Mucosa of descending colon (tissue), 3 donors: Measurements from ENCODE around the gene TCOF1. TPM values are rescaled to one million over a fixed set of nuclear protein-coding genes. Genes with fewer than 3 reads are reported as not detected.

ENCODE experiments used
- ATAC-seq: fragments of 200-7000 bp; cut with Tn5 transposase; one replicate; pipeline ENCODE4 v1.9.1; 2020; ENCODE audit warnings: mild to moderate bottlenecking, moderate library complexity
- DNase-seq, 3 donors: peaks; one replicate each; pipeline ENCODE4 v3.0.0-alpha.2; 2020
- H3K36me3 ChIP-seq: fragments of 200-600 bp; one replicate; pipeline ENCODE4 v1.8.0; 2021; ENCODE audit warnings: low read depth, mild to moderate bottlenecking
- H3K4me1 ChIP-seq: fragments of 200-600 bp; one replicate; pipeline ENCODE4 v1.8.0; 2021; ENCODE audit warnings: low read depth, mild to moderate bottlenecking
- H3K4me3 ChIP-seq: fragments of 200-600 bp; one replicate; pipeline ENCODE4 v1.8.0; 2021; ENCODE audit warnings: mild to moderate bottlenecking
- H3K9me3 ChIP-seq: fragments of 200-600 bp; one replicate; pipeline ENCODE4 v1.8.0; 2021; ENCODE audit warnings: mild to moderate bottlenecking
- CTCF ChIP-seq: fragments of 200-600 bp; IDR thresholded peaks from one replicate; pipeline ENCODE4 v1.8.0; 2022; ENCODE audit warnings: antibody characterized with exemption, mild to moderate bottlenecking
- intact Hi-C, 2 donors: fragments of 100-400 bp; cut with DNase I in 1 of 2; cut with micrococcal nuclease in 1 of 2; formaldehyde crosslinking; loops; one replicate each; pipeline versions ENCODE4 v1.11.0 to v1.11.1; 2022; cut with DNase I, micrococcal nuclease
- total RNA-seq, 3 donors: library from RNA; stranded (reverse); fragmentation: NEBNext Ultra II Directional in 2 of 3; extraction: Animal tissue kit (Norgen Biotek cat#: 25700) in 2 of 3; gene quantifications; one replicate each; pipeline versions ENCODE4 v1.2.1 to v1.2.4, GENCODE V29; 2021 to 2023
- donor health status: DM: no; HTN: no; CAD: no; lungs with moderate emphysema.
- donor health status: DM: no; HTN: no; CAD: no.
- donor health status: DM: no; HTN: yes; CAD: no.

TCOF1 gene
- total RNA-seq, 3 donors from 2014 or later, result 17.3 to 36.2 (median 26.0) TPM

DNA sequence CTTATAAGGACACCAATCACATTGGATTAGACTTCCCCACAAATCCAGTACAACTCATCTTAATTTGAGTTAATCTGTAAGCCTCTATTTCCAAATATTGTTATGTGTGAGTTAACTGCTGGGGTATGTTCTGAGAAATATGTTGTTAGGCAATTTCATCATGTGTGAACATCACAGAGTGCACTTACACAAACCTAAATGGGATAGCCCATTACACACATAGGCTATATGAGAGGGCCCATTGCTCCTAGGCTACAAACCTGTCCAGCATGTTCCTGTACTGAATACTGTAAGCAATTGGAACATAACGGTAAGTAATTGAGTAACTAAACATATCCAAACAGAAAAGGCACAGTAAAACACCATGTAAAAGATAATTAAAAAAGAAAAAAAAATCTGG lies 35.7 kb upstream of the TCOF1 start:
- Histone ChIP-seq H3K9me3 (no peaks in the 10 kb centered on the region), H3K4me1 (no peaks in the 10 kb centered on the region), H3K36me3 (no peaks in the 10 kb centered on the region), H3K4me3 (no peak overlapping the region)
- DNase-seq (no peak), ATAC-seq (no peak)
- intact Hi-C loops, result no loop called here
- no peak for TF ChIP-seq CTCF

GRCh38 chr5:150322202-150322601 lies 35.3 kb upstream of the TCOF1 start:
- Histone ChIP-seq H3K9me3 (no peaks in the 10 kb centered on the region), H3K4me3 (no peak overlapping the region), H3K4me1 (no peaks in the 10 kb centered on the region), H3K36me3 (no peaks in the 10 kb centered on the region)
- TF ChIP-seq CTCF, result no peak
- intact Hi-C loops, result no loop called here
- no peak for DNase-seq
- no peak for ATAC-seq

DNA sequence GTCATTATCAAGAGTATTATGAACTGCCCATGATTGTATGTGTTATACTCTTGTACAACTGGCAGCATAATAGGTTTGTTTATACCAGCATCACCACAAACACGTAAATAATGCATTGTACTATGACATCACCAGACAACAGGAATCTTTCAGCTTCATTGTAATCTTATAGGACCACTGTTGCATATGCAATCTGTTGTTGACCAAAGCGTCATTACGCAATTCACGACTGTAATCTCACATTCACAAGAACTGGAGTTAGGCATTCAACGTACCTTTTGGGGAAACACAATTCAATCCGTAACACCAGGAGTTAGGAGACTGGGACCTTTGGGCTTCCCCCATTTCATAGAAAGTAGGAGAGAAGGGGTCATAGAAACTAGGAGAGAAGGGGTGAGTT lies 34.4 kb upstream of the TCOF1 start:
- H3K4me3 ChIP-seq, result no peak overlapping the region
- no peak for ATAC-seq
- intact Hi-C loops, result no loop called here

GRCh38 chr5:150323819-150324218 lies 33.7 kb upstream of the TCOF1 start:
- no peaks in the 10 kb centered on the region for H3K36me3 ChIP-seq
- H3K4me1 ChIP-seq, result no peaks in the 10 kb centered on the region
- DNase-seq (no peak), ATAC-seq (no peak)
- no peak overlapping the region for H3K4me3 ChIP-seq
- no peak for TF ChIP-seq CTCF
- intact Hi-C loops, result no loop called here
- no peaks in the 10 kb centered on the region for H3K9me3 ChIP-seq

More for the DNA sequence above, 34.4 kb upstream of the TCOF1 start:
- no peaks in the 10 kb centered on the region for H3K4me1 ChIP-seq
- DNase-seq, result no peak
- no peak for TF ChIP-seq CTCF
- H3K9me3 ChIP-seq, result no peaks in the 10 kb centered on the region
- no peaks in the 10 kb centered on the region for H3K36me3 ChIP-seq

GRCh38 chr5:150325426-150325825 lies 32.1 kb upstream of the TCOF1 start:
- ATAC-seq (no peak), DNase-seq (no peak)
- intact Hi-C loops, result no loop called here
- Histone ChIP-seq H3K36me3 (no peaks in the 10 kb centered on the region), H3K9me3 (no peaks in the 10 kb centered on the region), H3K4me1 (no peaks in the 10 kb centered on the region), H3K4me3 (no peak overlapping the region)
- no peak for TF ChIP-seq CTCF

GRCh38 chr5:150326707-150327106 lies 30.8 kb upstream of the TCOF1 start:
- DNase-seq (no peak), ATAC-seq (no peak)
- Histone ChIP-seq H3K4me1 (no peaks in the 10 kb centered on the region), H3K4me3 (no peak overlapping the region), H3K9me3 (no peaks in the 10 kb centered on the region), H3K36me3 (no peaks in the 10 kb centered on the region)
- intact Hi-C loops, result no loop called here
- TF ChIP-seq CTCF, result no peak
